ENCODE data around the gene LDB2. TPM values are rescaled to one million over a fixed set of nuclear protein-coding genes. Genes with fewer than 3 reads are reported as not detected.

Gene LDB2
- total and polyA plus RNA-seq, 2 of the 8 experiments (the other 6 are each of a cell fraction or from before 2014, with no cell fraction given), result 57.0 to 140 TPM

DNA sequence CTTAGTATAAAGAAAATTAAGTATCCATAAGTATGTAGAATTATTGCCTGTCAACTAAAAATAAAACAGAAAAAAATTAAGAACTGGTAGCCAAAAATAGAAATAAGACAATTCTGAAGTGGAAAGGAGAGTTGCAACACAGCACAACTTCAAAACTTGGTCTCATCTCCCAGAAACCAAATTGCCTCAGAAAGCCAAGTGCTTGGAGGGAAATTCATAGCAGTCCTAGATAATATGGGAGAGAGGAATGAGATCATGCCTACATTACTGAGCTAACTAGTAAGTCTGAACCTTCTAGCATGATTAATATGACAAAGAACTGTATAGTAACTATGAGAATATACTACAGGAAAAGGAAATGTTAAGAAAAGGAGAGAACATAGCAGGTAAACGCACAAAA is 256.5 kb downstream of the LDB2 start (continued):
- TF ChIP-seq ZNF274 (IDR thresholded peaks at IDR 0.05; ENCODE audit: borderline replicate concordance, extremely low read depth, low read length) (no peak), TAF1 (IDR thresholded peaks at IDR 0.05; ENCODE audit: low read depth, low read length) (no peak), SIRT6 (IDR thresholded peaks at IDR 0.05; ENCODE audit: low read length) (no peak), HDAC2 (IDR thresholded peaks at IDR 0.05; ENCODE audit: borderline replicate concordance in 1 of 2, low read depth in 2 of 2, low read length in 2 of 2) (no peak), EP300 (IDR thresholded peaks at IDR 0.05; ENCODE audit: borderline replicate concordance in 1 of 2, low read depth in 2 of 2, low read length in 2 of 2) (no peak)

Data from H1 (cell line).